Fibroblast of peridontal ligament (primary cell): ENCODE measurements around the gene TARBP1.

Source experiments
- DNase-seq: peaks from one replicate; pipeline ENCODE4 v3.0.0-alpha.2; 2010; ENCODE audit errors: extremely low read depth

The TARBP1 gene

GRCh38 chr1:234486858-234487840 lies 8.2 kb upstream of the TARBP1 start:
- DNase-seq = peak; percentile 94

DNA sequence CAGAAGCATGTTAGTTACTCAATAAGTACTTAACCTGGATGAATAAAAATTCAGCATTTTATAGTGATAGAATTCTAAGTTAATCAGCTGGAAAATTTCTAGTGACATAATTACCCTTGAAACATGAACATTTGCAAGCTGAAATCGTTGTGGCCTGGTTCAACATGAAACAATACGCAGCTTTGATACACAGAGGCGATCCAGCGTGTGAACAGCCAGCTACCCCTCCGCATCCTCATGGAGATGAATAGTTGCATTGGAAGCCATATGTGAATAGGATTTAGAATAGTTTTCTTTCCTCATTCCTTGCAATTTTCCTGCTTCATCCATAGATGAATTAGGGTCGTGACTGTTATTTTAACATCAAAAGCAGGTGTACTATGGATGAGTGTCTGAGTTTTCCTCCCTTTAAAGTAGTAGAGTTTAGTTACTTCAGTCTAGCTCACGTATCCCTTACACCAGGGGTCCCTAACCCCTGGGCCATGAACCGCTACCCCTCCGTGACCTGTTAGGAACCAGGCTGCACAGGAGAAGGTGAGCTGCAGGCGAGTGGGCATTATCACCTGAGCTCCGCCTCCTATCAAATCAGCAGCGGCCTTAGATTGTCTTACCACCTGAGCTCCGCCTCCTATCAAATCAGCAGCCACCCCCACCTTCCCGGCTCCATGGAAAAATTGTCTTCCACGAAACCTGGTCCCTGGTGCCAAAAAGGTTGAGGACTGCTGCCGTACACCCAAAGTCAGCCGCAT lies 6.2 kb upstream of the TARBP1 start:
- DNase-seq = no peak

GRCh38 chr1:234484218-234484617 lies 5.2 kb upstream of the TARBP1 start:
- peak; percentile 38 for DNase-seq

DNA sequence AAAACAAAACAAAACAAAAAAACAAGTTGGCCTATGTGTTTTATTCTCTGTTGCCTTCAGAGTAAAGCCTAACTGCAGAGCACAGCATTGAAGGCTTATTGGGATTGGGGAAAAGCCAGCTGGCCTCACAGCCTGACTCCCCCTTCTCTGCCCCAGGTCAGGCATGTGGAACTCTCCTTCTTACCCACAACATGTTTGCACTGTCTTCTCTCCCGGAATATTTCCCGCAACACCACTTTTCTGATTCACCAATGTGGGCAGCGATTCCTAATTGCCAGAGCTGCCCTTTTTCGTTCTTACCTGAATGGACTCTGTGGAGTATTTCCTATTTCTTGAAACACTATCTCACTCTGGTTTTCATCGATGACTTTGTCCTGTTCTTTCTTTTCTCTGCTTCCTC lies 2.8 kb upstream of the TARBP1 start:
- DNase-seq = no peak

DNA sequence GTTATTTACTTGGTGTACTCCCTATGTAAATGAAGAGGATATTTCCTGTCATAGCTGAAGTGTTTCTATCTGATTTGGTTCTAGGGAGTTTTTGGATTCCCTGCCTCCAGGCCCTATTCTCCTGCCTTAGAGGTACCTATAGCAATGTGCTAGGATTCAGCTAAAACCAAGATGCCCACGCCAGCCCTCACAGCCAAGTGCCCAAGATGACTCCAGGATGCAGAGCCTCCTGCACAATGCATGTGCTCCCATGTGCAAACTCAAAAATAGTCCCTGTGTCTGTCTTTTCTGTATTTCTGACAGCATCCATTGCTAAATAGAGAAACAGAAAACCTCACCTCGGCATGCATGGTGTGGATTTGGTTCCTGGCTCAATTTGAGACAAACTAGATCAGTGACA lies 887 bp upstream of the TARBP1 start:
- no peak for DNase-seq

- DNase-seq = no peak
Observed at GRCh38 chr1:234479310-234479559, 256 bp upstream of the TARBP1 start.

- no peak for DNase-seq
Observed at GRCh38 chr1:234478152-234478480, 863 bp downstream of the TARBP1 start.

DNA sequence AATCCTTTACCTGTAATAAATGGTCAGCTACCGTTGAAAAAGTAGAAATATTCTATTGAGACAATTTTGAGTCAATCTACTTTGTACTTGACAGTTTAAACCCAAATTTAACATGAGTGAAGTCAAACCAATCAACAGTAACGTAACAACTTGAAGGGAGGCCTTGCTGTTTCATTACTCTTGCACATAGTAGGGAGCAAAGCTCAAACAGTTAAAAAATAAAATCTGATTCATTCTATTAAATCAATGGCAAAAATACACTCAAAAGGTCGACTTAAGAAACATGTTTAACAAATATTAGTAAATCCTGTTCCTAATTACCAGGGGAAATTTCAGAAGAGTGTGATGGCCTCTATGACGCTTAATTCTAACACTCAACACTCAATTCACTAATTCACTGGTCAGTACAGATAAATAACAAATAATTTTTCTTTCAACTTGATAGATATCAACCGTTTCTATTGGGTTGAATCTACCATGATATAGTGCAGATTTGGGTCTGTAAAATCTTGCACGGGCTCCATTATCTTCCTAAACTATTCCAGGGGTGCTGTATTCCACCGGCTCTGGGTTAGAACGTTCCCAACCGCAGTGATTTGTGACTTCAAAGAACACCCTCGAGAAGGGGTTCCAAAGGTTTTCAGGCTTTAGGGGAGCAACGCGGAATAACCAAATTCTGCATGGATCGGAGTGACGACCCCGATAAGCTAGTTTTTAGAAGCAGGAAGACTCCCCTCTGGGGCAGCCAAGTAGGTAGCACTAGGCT lies 1.4 kb downstream of the TARBP1 start:
- DNase-seq = no peak

DNA sequence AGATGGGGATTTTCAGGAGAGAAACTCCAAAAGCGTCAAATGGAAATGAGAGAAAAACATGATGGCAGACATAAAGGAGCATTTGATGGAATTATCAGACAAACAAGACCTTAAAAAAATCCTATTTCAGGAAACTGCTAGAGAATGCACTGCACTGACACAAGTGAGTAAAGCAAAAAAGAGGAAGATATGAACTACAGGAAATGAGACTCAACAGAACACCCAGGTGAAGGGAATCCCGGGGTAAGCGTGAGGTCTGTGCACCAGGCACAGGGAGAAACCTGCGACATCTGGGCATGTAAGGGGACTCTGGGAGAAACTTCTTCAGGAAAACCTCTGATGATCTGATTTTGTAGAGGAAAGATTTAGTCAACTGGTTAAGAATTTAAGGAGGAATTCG lies 2.8 kb downstream of the TARBP1 start:
- no peak for DNase-seq

- no peak for DNase-seq
Observed at GRCh38 chr1:234475167-234475793, 3.7 kb downstream of the TARBP1 start.

DNA sequence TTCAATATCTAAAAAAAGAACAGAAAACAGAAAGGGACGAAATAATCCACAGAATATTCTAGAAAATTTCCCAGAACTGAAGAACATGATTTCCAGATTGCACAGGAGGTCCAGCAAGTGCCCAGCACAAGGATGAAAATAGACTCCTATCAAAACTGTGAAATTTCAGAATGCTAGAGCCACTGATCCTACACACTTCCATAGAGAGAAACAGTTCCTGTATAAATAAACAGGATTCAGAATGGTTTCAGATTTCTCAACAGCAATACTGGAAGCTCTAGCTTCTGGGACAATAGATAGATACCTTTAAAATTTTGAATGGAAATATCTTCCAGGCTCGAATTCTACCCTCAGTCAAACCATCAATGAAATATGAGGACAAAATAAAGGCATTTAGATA lies 4.6 kb downstream of the TARBP1 start:
- DNase-seq = peak; percentile 40

- no peak for DNase-seq
Observed at GRCh38 chr1:234473118-234473517, 5.9 kb downstream of the TARBP1 start.

DNA sequence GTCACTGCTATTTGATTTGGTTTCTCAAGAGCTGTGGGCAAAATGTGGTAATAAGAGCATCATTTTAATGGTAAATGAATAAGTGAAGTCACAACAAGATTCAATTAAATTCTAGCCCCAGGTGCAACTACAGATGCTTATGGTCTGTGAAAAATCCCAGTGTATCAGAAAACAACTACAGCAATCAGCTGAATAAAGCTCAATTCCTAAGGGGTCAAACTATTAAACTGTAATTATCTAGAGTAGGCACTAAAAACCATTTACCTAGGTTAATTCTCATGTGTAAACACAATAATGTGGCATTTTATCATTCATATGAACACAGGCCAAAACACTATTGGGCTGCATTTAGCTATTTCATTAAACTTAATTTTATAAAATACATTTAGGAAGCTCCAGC lies 9.6 kb downstream of the TARBP1 start:
- no peak for DNase-seq

DNA sequence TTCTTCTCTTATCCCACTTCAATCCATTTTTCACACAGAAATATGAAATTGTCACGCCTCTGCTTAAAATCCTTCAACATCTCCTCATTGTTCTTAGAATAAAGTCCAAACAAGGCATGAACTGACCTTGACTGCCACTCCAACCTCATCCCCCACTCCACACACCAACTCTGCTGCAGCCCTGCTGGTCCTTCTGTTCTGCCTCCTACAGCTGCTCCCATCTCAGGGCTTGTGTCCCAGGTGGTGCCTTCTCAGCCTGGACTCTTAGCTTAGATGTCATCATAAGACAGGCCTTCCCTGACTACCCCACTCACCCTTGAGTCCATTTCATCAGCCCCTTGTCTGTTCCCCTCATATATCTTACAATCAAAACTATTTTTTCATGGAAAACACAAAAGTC lies 10.4 kb downstream of the TARBP1 start:
- DNase-seq = no peak

GRCh38 chr1:234467821-234468220 lies 11.2 kb downstream of the TARBP1 start:
- no peak for DNase-seq

DNA sequence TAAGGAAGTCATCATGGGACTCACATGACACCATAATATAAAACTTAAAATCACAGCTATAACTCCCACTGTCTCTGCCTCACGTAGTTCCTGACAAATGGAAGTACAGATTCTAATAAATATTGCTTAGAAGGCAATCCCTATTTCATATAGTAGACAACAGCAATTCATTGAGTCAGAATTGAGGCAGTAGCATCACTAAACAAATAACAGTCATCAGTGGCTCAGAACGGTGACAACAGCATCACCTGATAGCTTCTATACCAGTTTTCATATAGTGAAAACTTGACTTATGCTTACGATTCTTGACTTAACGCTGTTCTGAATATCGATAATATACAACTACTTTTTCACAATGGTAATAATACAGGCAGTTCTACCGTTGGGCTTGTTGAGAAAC lies 12.0 kb downstream of the TARBP1 start:
- no peak for DNase-seq

DNA sequence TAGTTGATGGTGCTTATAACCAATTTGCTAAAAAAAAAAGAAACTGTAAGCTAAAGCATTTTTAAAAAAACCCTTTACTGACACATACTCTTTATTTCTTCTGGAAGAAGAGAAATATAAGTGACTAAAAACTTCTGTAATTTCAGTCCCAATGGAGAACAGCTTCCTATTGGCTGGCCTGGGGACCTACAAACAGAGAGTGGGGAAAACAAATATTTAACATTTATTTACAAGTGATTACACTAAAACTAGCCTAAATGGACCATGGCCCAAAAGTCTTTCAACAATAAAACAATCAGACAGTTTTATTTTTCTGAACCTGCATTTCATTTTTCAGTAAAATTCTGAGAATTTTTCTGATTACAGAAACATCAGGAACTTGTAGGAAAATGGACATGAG lies 15.2 kb downstream of the TARBP1 start:
- DNase-seq = no peak

DNA sequence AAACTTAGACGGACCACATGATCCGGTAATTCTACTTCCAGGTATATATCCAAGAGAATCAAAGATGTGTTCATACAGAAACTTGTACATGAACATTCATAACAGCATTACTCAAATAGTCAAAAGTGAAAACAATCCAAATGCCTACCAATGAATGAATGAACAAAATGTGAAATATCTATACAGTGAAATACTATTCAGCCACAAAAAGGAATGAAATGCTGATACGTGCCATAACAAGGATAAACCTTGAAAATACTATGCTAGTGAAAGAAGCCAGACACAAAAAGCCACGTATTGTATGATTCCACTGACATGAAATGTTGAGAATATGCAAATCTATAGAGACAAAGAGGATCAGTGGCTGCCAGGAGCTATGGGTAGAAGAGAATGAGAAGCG lies 18.3 kb downstream of the TARBP1 start:
- DNase-seq = no peak

DNA sequence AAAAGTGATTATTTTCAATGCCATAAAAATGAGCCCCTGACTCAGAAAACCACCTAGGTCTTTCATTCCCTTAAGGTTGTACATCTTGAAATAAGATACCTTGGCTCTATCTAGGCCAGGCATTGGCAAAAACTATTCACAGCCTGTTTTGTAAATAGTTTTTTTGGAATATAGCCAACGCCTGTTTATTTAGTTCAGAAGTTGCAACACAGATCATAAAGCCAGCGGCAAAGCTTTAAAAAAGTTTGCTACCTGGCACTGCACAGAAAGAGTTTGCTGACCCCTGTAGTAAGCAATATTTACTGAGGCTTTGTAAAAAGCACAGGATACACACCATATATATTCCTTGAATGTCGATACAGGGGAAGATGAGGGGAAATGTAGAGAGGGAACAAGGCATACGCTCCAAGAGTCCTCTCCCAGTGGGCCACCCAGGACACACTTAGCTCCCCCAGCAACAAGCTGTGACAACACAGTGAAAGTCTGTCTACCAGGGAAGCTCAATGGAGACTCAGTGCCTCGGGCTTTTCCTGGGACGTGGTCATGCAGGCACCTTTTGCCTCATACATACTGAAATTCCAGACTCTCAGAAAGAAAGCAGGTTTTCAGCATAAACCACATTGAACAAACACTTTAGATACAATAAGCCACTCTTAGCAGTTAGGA lies 20.5 kb downstream of the TARBP1 start:
- no peak for DNase-seq

DNA sequence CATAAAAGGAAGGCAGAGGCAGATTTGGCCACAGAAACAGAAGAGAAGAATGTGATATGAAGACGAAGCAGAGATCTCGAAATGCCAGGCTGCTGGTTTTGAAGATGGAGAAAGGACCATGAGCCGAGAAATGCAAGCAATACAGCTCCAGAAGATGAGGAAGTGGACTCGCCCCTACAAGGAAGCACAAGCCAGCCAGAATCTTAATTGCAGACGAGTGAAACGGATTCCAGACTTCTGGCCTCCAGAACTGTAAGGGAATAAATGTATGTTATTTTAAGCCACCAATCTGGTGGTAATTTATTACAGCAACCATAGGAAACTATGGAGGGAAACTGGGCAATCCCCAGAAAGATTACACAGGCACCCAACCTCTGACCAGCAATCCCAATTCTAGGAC lies 24.1 kb downstream of the TARBP1 start:
- DNase-seq = no peak

- no peak for DNase-seq
Observed at GRCh38 chr1:234452406-234452965, 26.5 kb downstream of the TARBP1 start.
